SK-N-SH treated with all-trans-retinoic acid at 6 μM for 48 hours (cell line): ENCODE measurements around the gene WDR90.

Experiments used
- ATAC-seq: fragments of 200-7000 bp; cut with Tn5 transposase; 3 replicates; pipeline ENCODE4 v1.9.1; 2020; ENCODE audit warnings: mild to moderate bottlenecking, moderate library complexity
- ARNTL ChIP-seq: fragments of 450-650 bp; formaldehyde crosslinking; IDR thresholded peaks from 2 replicates; pipeline ENCODE4 v1.5.0; 2020; ENCODE audit warnings: low read depth, mild to moderate bottlenecking, moderate library complexity, borderline replicate concordance
- BACH2 ChIP-seq: fragments of 250-450 bp; sonication (Bioruptor Pico); IDR thresholded peaks from 2 replicates; pipeline ENCODE4 v1.9.0; 2021; ENCODE audit warnings: mild to moderate bottlenecking, borderline replicate concordance
- CSDC2 ChIP-seq: fragments of 250-450 bp; sonication (Bioruptor Pico); IDR thresholded peaks from 2 replicates; pipeline ENCODE4 v1.5.0; 2020; ENCODE audit warnings: mild to moderate bottlenecking, moderate library complexity
- ESRRG ChIP-seq: fragments of 250-450 bp; sonication (Bioruptor Pico); IDR thresholded peaks from 2 replicates; pipeline ENCODE4 v1.6.1; 2021; ENCODE audit warnings: mild to moderate bottlenecking
- GLIS3 ChIP-seq: fragments of 250-450 bp; sonication (Bioruptor Pico); IDR thresholded peaks from 2 replicates; pipeline ENCODE4 v1.5.0; 2020; ENCODE audit warnings: mild to moderate bottlenecking, moderate library complexity
- PPARA ChIP-seq: fragments of 250-450 bp; sonication (Bioruptor Pico); IDR thresholded peaks from 2 replicates; pipeline ENCODE4 v1.5.0; 2020; ENCODE audit warnings: mild to moderate bottlenecking, borderline replicate concordance
- SNAI2 ChIP-seq: fragments of 250-450 bp; sonication (Bioruptor Pico); IDR thresholded peaks from 2 replicates; pipeline ENCODE4 v1.5.0; 2020; ENCODE audit warnings: mild to moderate bottlenecking, moderate library complexity
- TCF4 ChIP-seq: fragments of 250-450 bp; sonication (Bioruptor Pico); IDR thresholded peaks from 2 replicates; pipeline ENCODE4 v1.8.0; 2021; ENCODE audit warnings: mild to moderate bottlenecking, moderate library complexity, borderline replicate concordance
- ZC3H10 ChIP-seq: fragments of 250-450 bp; sonication (Bioruptor Pico); IDR thresholded peaks from 2 replicates; pipeline ENCODE4 v1.5.1; 2021; ENCODE audit warnings: mild to moderate bottlenecking, moderate library complexity
- ZFP3 ChIP-seq: fragments of 250-450 bp; sonication (Bioruptor Pico); IDR thresholded peaks from 2 replicates; pipeline ENCODE4 v1.5.0; 2020; ENCODE audit warnings: mild to moderate bottlenecking, moderate library complexity
- ZNF565 ChIP-seq: fragments of 450-650 bp; formaldehyde crosslinking; conservative IDR thresholded peaks from 2 replicates; pipeline ENCODE4 v1.5.0; 2020; ENCODE audit warnings: low read depth, mild to moderate bottlenecking, moderate library complexity
- ZNF70 ChIP-seq: fragments of 450-650 bp; formaldehyde crosslinking; IDR thresholded peaks from 2 replicates; pipeline ENCODE4 v1.5.0; 2020; ENCODE audit warnings: mild to moderate bottlenecking, moderate library complexity
- ZNF8 ChIP-seq: fragments of 450-650 bp; formaldehyde crosslinking; IDR thresholded peaks from 2 replicates; pipeline ENCODE4 v1.5.0; 2020; ENCODE audit warnings: mild to moderate bottlenecking, moderate library complexity
- TF ChIP-seq, protein P1 (sequence below): fragments of 250-450 bp; sonication (Bioruptor Pico); IDR thresholded peaks from 2 replicates; pipeline ENCODE4 v1.5.0; 2020; ENCODE audit warnings: mild to moderate bottlenecking, moderate library complexity
- TF ChIP-seq, protein P2 (sequence below): fragments of 250-450 bp; sonication (Bioruptor Pico); IDR thresholded peaks from 2 replicates; pipeline ENCODE4 v1.5.1; 2020; ENCODE audit warnings: low read depth, mild to moderate bottlenecking, moderate library complexity

WDR90 gene

GRCh38 chr16:629185-629832, 19.9 kb upstream of the WDR90 start:
- TF ChIP-seq, protein P1, sequence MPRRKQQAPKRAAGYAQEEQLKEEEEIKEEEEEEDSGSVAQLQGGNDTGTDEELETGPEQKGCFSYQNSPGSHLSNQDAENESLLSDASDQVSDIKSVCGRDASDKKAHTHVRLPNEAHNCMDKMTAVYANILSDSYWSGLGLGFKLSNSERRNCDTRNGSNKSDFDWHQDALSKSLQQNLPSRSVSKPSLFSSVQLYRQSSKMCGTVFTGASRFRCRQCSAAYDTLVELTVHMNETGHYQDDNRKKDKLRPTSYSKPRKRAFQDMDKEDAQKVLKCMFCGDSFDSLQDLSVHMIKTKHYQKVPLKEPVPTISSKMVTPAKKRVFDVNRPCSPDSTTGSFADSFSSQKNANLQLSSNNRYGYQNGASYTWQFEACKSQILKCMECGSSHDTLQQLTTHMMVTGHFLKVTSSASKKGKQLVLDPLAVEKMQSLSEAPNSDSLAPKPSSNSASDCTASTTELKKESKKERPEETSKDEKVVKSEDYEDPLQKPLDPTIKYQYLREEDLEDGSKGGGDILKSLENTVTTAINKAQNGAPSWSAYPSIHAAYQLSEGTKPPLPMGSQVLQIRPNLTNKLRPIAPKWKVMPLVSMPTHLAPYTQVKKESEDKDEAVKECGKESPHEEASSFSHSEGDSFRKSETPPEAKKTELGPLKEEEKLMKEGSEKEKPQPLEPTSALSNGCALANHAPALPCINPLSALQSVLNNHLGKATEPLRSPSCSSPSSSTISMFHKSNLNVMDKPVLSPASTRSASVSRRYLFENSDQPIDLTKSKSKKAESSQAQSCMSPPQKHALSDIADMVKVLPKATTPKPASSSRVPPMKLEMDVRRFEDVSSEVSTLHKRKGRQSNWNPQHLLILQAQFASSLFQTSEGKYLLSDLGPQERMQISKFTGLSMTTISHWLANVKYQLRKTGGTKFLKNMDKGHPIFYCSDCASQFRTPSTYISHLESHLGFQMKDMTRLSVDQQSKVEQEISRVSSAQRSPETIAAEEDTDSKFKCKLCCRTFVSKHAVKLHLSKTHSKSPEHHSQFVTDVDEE, result no peak
- TF ChIP-seq PPARA, result no peak
- ATAC-seq, result no peak

GRCh38 chr16:629833-630248, 19.3 kb upstream of the WDR90 start:
- no peak for ATAC-seq

GRCh38 chr16:630249-630814, 18.8 kb upstream of the WDR90 start:
- TF ChIP-seq TCF4 (CRISPR knock-in tag) (no peak), ESRRG (no peak), ZFP3 (CRISPR knock-in tag) (no peak), ZNF565 (no peak)
- TF ChIP-seq, protein P2, sequence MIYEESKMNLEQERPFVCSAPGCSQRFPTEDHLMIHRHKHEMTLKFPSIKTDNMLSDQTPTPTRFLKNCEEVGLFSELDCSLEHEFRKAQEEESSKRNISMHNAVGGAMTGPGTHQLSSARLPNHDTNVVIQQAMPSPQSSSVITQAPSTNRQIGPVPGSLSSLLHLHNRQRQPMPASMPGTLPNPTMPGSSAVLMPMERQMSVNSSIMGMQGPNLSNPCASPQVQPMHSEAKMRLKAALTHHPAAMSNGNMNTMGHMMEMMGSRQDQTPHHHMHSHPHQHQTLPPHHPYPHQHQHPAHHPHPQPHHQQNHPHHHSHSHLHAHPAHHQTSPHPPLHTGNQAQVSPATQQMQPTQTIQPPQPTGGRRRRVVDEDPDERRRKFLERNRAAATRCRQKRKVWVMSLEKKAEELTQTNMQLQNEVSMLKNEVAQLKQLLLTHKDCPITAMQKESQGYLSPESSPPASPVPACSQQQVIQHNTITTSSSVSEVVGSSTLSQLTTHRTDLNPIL (CRISPR knock-in tag), result no peak
- no peak for ATAC-seq

More at GRCh38 chr16:629833-630248, 19.3 kb upstream of the WDR90 start:
- no peak for TF ChIP-seq GLIS3 (CRISPR knock-in tag)
- no peak for TF ChIP-seq ZC3H10 (CRISPR knock-in tag)
- TF ChIP-seq ARNTL (CRISPR knock-in tag), result no peak
- TF ChIP-seq BACH2 (CRISPR knock-in tag), result no peak
- no peak for TF ChIP-seq SNAI2 (CRISPR knock-in tag)
- no peak for TF ChIP-seq ZNF8 (CRISPR knock-in tag)
- TF ChIP-seq, protein P1, result no peak
- TF ChIP-seq ZNF565, result no peak
- no peak for TF ChIP-seq PPARA

- TF ChIP-seq ZNF70 (CRISPR knock-in tag) (no peak), GLIS3 (CRISPR knock-in tag) (no peak), ESRRG (no peak), SNAI2 (CRISPR knock-in tag) (no peak), CSDC2 (CRISPR knock-in tag) (no peak)
- TF ChIP-seq, protein P1, result no peak
- TF ChIP-seq, protein P2 (CRISPR knock-in tag), result no peak
- no peak for ATAC-seq
These were observed 18.3 kb upstream of the WDR90 start, which contains the start of gene WFIKKN1 for GRCh38 chr16:630815-631405. Gene WFIKKN1 (plus strand): TSS chr16:630985. CDS start chr16:631254, 269 bp downstream.
